Tibial artery (tissue), 4 donors: Measurements from ENCODE around the gene ABCC8.

Source experiments
- DNase-seq, 2 donors: peaks; one replicate each; pipeline ENCODE4 v3.0.0-alpha.2; 2019
- H3K27ac ChIP-seq, 2 donors: fragments of 200-600 bp; sonication (generic) in 1 of 2; 1 replicate in 1 of 2; 2 replicates in 1 of 2; pipeline ENCODE4 v1.5.1; 2018 to 2019; ENCODE audit warnings: mild to moderate bottlenecking in 1 of 2
- H3K27me3 ChIP-seq, 2 donors: fragments of 200-600 bp; sonication (generic) in 1 of 2; one replicate each; pipeline versions ENCODE4 v1.5.1 to v1.6.0; 2016 to 2019
- H3K36me3 ChIP-seq, 3 donors: fragments of 200-600 bp; sonication (generic) in 2 of 3; one replicate each; pipeline ENCODE4 v1.5.1; 2016 to 2019; ENCODE audit warnings: mild to moderate bottlenecking in 2 of 3
- H3K4me1 ChIP-seq, 4 donors: fragments of 200-600 bp; sonication (generic) in 2 of 4; 1 replicate in 3 of 4; 2 replicates in 1 of 4; pipeline ENCODE4 v1.5.1; 2016 to 2019
- H3K4me3 ChIP-seq, 2 donors: fragments of 200-600 bp; sonication (generic) in 1 of 2; 1 replicate in 1 of 2; 2 replicates in 1 of 2; pipeline ENCODE4 v1.5.1; 2018 to 2019; ENCODE audit warnings: mild to moderate bottlenecking in 2 of 2
- H3K9me3 ChIP-seq, 3 donors: fragments of 200-600 bp; sonication (generic) in 1 of 3; one replicate each; pipeline ENCODE4 v1.5.1; 2016 to 2019
- CTCF ChIP-seq, 2 experiments: fragments of 200-600 bp in 1 of 2; fragments of 450-650 bp in 1 of 2; IDR thresholded peaks; one replicate each; pipeline ENCODE4 v1.5.1; 2017 to 2019; ENCODE audit warnings: antibody characterized with exemption in 2 of 2, mild to moderate bottlenecking in 1 of 2, moderate library complexity in 1 of 2
- intact Hi-C: fragments of 100-400 bp; cut with DNase I; formaldehyde crosslinking; loops from one replicate; pipeline ENCODE4 v1.15.0; 2023; ENCODE audit warnings: low total_unique reads

Gene ABCC8

GRCh38 chr11:17395978-17396377 lies 80.7 kb downstream of the ABCC8 start:
- H3K4me3 ChIP-seq: no peak overlapping the region
- no peak for TF ChIP-seq CTCF (IDR thresholded peaks at IDR 0.05)
- no peak for DNase-seq
- H3K27me3 ChIP-seq: no peaks in the 10 kb centered on the region
- no peaks in the 10 kb centered on the region for H3K9me3 ChIP-seq
- H3K27ac ChIP-seq: no peak overlapping the region
- no peaks in the 10 kb centered on the region for H3K4me1 ChIP-seq
- intact Hi-C loops: no loop called here
- no peaks in the 10 kb centered on the region for H3K36me3 ChIP-seq

GRCh38 chr11:17395554-17395961 lies 81.1 kb downstream of the ABCC8 start:
- intact Hi-C loops: no loop called here
- no peak overlapping the region for H3K4me3 ChIP-seq
- no peaks in the 10 kb centered on the region for H3K36me3 ChIP-seq
- no peak for TF ChIP-seq CTCF (IDR thresholded peaks at IDR 0.05)
- no peaks in the 10 kb centered on the region for H3K4me1 ChIP-seq
- H3K27ac ChIP-seq: no peak overlapping the region
- H3K9me3 ChIP-seq: no peaks in the 10 kb centered on the region
- no peaks in the 10 kb centered on the region for H3K27me3 ChIP-seq
- no peak for DNase-seq

- no peak for DNase-seq
- Histone ChIP-seq H3K4me1 (peaks cover 0 to 1% (median 0%) of the 10 kb centered on the region in 4 donors), H3K36me3 (no peaks in the 10 kb centered on the region), H3K4me3 (no peak overlapping the region), H3K27ac (no peak overlapping the region), H3K9me3 (no peaks in the 10 kb centered on the region), H3K27me3 (no peaks in the 10 kb centered on the region)
- intact Hi-C loops: no loop called here
- no peak for TF ChIP-seq CTCF (IDR thresholded peaks at IDR 0.05)
Measured at GRCh38 chr11:17394743-17395390, 81.8 kb downstream of the ABCC8 start.

DNA sequence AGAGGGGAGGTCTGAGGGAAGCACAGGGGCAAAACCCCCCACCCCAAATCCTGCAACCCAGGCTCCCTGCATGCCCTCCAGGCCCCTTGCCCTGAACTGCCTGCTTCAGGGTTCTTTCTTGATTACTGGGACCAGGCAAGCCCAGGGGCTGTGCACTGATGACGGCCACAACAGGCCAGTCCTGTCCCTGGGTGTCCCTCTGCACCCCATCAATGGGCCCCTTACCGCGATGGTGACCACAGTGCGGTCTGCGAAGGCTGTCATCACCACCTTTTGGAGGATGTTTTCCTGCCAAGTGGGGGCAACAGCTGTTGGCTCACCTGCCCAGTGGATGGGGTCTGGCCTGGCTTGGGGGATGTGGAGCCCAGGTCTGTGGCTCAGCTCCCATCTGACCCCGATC lies 83.2 kb downstream of the ABCC8 start:
- H3K27ac ChIP-seq: no peak overlapping the region
- H3K36me3 ChIP-seq: no peaks in the 10 kb centered on the region
- no peaks in the 10 kb centered on the region for H3K9me3 ChIP-seq
- intact Hi-C loops: no loop called here
- no peak overlapping the region for H3K4me3 ChIP-seq
- H3K4me1 ChIP-seq: peaks cover 0 to 14% (median 3%) of the 10 kb centered on the region in 4 donors
- H3K27me3 ChIP-seq: no peaks in the 10 kb centered on the region
- no peak for TF ChIP-seq CTCF (IDR thresholded peaks at IDR 0.05)
- no peak for DNase-seq

DNA sequence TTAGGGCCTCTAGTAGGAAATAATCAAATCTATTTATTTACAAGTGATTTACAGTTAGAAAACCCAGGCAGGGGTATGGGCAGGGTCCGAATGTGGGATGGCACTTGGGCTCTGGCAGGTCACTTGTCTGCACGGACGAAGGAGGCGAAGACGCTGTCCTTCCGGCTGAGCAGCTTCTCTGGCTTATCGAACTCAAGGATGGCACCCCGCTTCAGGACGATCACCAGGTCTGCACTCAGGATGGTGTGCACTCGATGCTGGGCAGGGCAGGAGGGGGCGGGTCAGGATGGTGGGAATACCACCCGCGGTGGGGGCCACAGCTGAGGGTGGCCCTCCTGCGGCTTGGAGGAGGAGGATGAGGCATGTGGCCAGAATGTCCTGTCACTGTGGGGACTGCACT lies 83.8 kb downstream of the ABCC8 start:
- Histone ChIP-seq H3K4me1 (peaks cover 0 to 18% (median 5%) of the 10 kb centered on the region in 4 donors), H3K27me3 (no peaks in the 10 kb centered on the region), H3K27ac (no peak overlapping the region), H3K36me3 (no peaks in the 10 kb centered on the region), H3K9me3 (no peaks in the 10 kb centered on the region), H3K4me3 (no peak overlapping the region)
- intact Hi-C loops: no loop called here
- no peak for DNase-seq
- no peak for TF ChIP-seq CTCF (IDR thresholded peaks at IDR 0.05)
